ENCODE results near the gene PWWP2A.

DNA sequence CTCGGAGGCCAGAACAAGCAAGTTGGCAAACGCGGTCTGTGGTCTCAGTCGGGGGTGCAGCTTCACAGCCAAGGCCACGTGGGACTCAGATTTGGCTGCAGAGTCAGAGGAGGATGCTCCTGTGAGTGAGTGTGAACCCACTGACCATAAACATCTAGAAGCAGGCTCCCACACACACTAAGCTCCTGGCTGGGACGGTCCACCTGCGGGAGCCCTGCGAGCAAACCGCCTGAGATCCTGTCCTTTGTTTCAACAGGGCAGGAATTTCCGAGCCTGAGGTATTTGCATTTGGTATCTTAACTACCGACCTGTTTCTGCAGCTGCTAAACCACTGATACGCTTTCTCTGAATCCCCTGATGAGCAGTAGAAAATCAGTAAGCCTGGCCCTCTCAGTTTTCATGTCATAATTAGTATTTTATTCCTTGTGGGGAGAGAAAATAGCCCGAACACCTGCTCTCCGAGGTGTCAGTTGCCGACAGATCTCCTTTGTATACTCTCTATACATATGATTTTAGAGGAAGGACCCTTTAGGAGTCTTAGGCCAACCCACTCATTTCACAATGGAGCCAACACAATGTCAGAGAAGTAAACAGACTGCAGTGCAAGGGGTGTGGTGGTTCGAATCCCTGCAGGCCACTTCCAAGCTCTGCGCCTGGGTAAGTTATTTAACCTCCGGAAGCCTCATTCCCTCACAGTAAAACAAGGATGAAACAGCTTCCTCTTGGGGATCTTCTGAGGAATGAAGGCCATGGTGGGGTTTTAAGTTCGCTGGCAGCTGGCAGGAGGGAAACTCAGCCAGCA, 40.9 kb upstream of the PWWP2A start:
- no peak for TF ChIP-seq POLR2AphosphoS5 (IDR thresholded peaks at IDR 0.05)
- TF ChIP-seq, protein P1, sequence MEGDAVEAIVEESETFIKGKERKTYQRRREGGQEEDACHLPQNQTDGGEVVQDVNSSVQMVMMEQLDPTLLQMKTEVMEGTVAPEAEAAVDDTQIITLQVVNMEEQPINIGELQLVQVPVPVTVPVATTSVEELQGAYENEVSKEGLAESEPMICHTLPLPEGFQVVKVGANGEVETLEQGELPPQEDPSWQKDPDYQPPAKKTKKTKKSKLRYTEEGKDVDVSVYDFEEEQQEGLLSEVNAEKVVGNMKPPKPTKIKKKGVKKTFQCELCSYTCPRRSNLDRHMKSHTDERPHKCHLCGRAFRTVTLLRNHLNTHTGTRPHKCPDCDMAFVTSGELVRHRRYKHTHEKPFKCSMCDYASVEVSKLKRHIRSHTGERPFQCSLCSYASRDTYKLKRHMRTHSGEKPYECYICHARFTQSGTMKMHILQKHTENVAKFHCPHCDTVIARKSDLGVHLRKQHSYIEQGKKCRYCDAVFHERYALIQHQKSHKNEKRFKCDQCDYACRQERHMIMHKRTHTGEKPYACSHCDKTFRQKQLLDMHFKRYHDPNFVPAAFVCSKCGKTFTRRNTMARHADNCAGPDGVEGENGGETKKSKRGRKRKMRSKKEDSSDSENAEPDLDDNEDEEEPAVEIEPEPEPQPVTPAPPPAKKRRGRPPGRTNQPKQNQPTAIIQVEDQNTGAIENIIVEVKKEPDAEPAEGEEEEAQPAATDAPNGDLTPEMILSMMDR (IDR thresholded peaks at IDR 0.05 in 8 of 11, conservative IDR thresholded peaks at IDR 0.05 in 3 of 11) = no peak
